GM12878 (cell line): ENCODE data around the gene RPRD2. TPM values are rescaled to one million over a fixed set of nuclear protein-coding genes. Genes with fewer than 3 reads are reported as not detected.
A peak's percentile ranks its signal among the peaks of the same experiment; 100 is the strongest.

ENCODE experiments used
- ATAC-seq: fragments of 200-7000 bp; cut with Tn5 transposase; 3 replicates; pipeline ENCODE4 v1.9.1; 2020; ENCODE audit warnings: mild to moderate bottlenecking, moderate library complexity
- BruUV-seq: library from RNA; stranded (reverse); fragments of 400-500 nt; replicated peaks from 2 replicates; lab custom pipeline; 2021; lab: Mats Ljungman, UMichigan
- CTCF ChIA-PET: fragments of 300-600 bp; sonication (Branson Sonifier 250); formaldehyde crosslinking; extraction: SDS; loops from one replicate; lab custom pipeline; 2021; ENCODE audit warnings: inconsistent platforms; lab: Yijun Ruan, JAX
- POLR2A ChIA-PET: fragments of 350-600 bp; formaldehyde crosslinking; extraction: SDS; loops from one replicate; lab custom pipeline; 2021; ENCODE audit warnings: inconsistent platforms; lab: Charles Lee
- RAD21 ChIA-PET: fragments of 300-600 bp; sonication (Branson Sonifier 250); formaldehyde crosslinking; loops from one replicate; lab custom pipeline; 2023; ENCODE audit warnings: antibody characterized with exemption; ENCODE audit not compliant: unreplicated experiment; lab: Charles Lee
- SMC1A ChIA-PET: fragments of 300-600 bp; sonication (Branson Sonifier 250); formaldehyde crosslinking; loops from one replicate; lab custom pipeline; 2023; ENCODE audit not compliant: unreplicated experiment, uncharacterized antibody; lab: Charles Lee
- DNase-seq: peaks from one replicate; pipeline ENCODE4 v3.0.0-alpha.2; 2011; ENCODE audit warnings: low read depth, low spot score
- FAIRE-seq: peaks from 3 replicates; lab custom pipeline; 2011; peaks lifted over from hg19 to GRCh38; lab: Jason Lieb, UNC
- H2AFZ ChIP-seq: 2 replicates; pipeline ENCODE4 v1.6.0; 2011; ENCODE audit warnings: low read depth, low read length, control low read depth; ENCODE audit not compliant: control insufficient read depth
- H3K27ac ChIP-seq: 2 replicates; pipeline ENCODE4 v1.5.1; 2011; ENCODE audit warnings: control low read depth; ENCODE audit not compliant: control insufficient read depth, insufficient read depth
- H3K27me3 ChIP-seq, 2 experiments: replicated peaks in 1 of 2; 2 replicates each; pipeline versions ENCODE4 v1.6.0 to v1.6.1; 2011; ENCODE audit warnings: low read length in 1 of 2; ENCODE audit not compliant: control insufficient read depth in 2 of 2, insufficient read depth in 2 of 2
- H3K36me3 ChIP-seq, 2 experiments: 2 replicates each; pipeline ENCODE4 v1.5.1; 2011; ENCODE audit warnings: low read length in 1 of 2; ENCODE audit not compliant: control insufficient read depth in 2 of 2, insufficient read depth in 2 of 2
- H3K4me1 ChIP-seq: 2 replicates; pipeline ENCODE4 v1.6.1; 2011; ENCODE audit warnings: mild to moderate bottlenecking, low read length, moderate library complexity, mixed read lengths; ENCODE audit not compliant: control insufficient read depth, insufficient read depth
- H3K4me2 ChIP-seq: 2 replicates; pipeline ENCODE4 v1.6.0; 2011; ENCODE audit warnings: control low read depth; ENCODE audit not compliant: control insufficient read depth, insufficient read depth
- H3K4me3 ChIP-seq: fragments of 200-600 bp; sonication (generic); 2 replicates; pipeline ENCODE4 v1.5.1; 2016
- H3K79me2 ChIP-seq: 2 replicates; pipeline ENCODE4 v1.6.0; 2011; ENCODE audit warnings: low read length; ENCODE audit not compliant: control insufficient read depth, insufficient read depth
- H3K9ac ChIP-seq: 2 replicates; pipeline ENCODE4 v1.8.0; 2011; ENCODE audit warnings: low read length, control low read depth, mixed read lengths; ENCODE audit not compliant: control insufficient read depth, insufficient read depth
- H3K9me3 ChIP-seq: replicated peaks from 3 replicates; pipeline ENCODE4 v1.5.1; 2011; ENCODE audit warnings: mild to moderate bottlenecking, low read length; ENCODE audit not compliant: control insufficient read depth, insufficient read depth
- H4K20me1 ChIP-seq: 2 replicates; pipeline ENCODE4 v1.6.0; 2011; ENCODE audit not compliant: control insufficient read depth, insufficient read depth
- BCL11A ChIP-seq: IDR thresholded peaks from 2 replicates; pipeline ENCODE4 v1.6.1; 2011; ENCODE audit warnings: low read depth, low read length
- CREM ChIP-seq: IDR thresholded peaks from 2 replicates; pipeline ENCODE4 v1.6.1; 2014; ENCODE audit warnings: antibody characterized with exemption, low read depth
- EED ChIP-seq: sonication (generic); IDR thresholded peaks from 2 replicates; pipeline ENCODE4 v1.6.1; 2016; ENCODE audit warnings: antibody characterized with exemption, low read depth
- MAX ChIP-seq: IDR thresholded peaks from 2 replicates; pipeline ENCODE4 v1.6.1; 2012; ENCODE audit warnings: low read depth, low read length, improper control_type of control experiment
- MTA3 ChIP-seq: IDR thresholded peaks from 2 replicates; pipeline ENCODE4 v1.6.1; 2012; ENCODE audit warnings: low read length, inconsistent platforms, borderline replicate concordance
- MYB ChIP-seq: fragments of 150-350 bp; IDR thresholded peaks from 2 replicates; pipeline ENCODE4 v1.6.1; 2014; ENCODE audit warnings: mild to moderate bottlenecking, low read depth, low read length, borderline replicate concordance
- NFIC ChIP-seq: IDR thresholded peaks from 2 replicates; pipeline ENCODE4 v1.6.1; 2012; ENCODE audit warnings: low read depth, mild to moderate bottlenecking, inconsistent platforms, low read length, moderate library complexity
- SPI1 ChIP-seq: IDR thresholded peaks from 2 replicates; pipeline ENCODE4 v1.6.1; 2011; ENCODE audit warnings: low read depth, mild to moderate bottlenecking, low read length, moderate library complexity, borderline replicate concordance; ENCODE audit not compliant: insufficient read depth
- SREBF1 ChIP-seq: IDR thresholded peaks from 2 replicates; pipeline ENCODE4 v1.6.1; 2012; ENCODE audit warnings: mild to moderate bottlenecking, low read length
- SRF ChIP-seq, 2 experiments: IDR thresholded peaks; 2 replicates each; pipeline ENCODE4 v1.6.1; 2011; ENCODE audit warnings: low read depth in 2 of 2, low read length in 2 of 2, mild to moderate bottlenecking in 1 of 2, moderate library complexity in 1 of 2
- TAF1 ChIP-seq: IDR thresholded peaks from 2 replicates; pipeline ENCODE4 v1.6.1; 2011; ENCODE audit warnings: mild to moderate bottlenecking, low read depth, low read length, borderline replicate concordance
- TARDBP ChIP-seq: IDR thresholded peaks from 2 replicates; pipeline ENCODE4 v1.6.1; 2016; ENCODE audit warnings: borderline replicate concordance
- ZBTB33 ChIP-seq: fragments of 450-650 bp; IDR thresholded peaks from 2 replicates; pipeline ENCODE4 v1.6.1; 2017; ENCODE audit warnings: mild to moderate bottlenecking
- WGBS: methylation state at CpG from one replicate; pipeline ENCODE4 v1.1.6; 2016; ENCODE audit warnings: low lambda C conversion rate; ENCODE audit not compliant: insufficient replicate concordance, insufficient coverage; ENCODE audit errors: missing lambda C conversion rate; 5-methylcytosine and 5-hydroxymethylcytosine counted together
- in situ Hi-C: fragments of 300-500 bp; cut with MboI; formaldehyde crosslinking; loops from 9 replicates; pipeline ENCODE4 v1.14.3; 2018; ENCODE audit warnings: mixed read lengths
- intact Hi-C: fragments of 100-400 bp; cut with micrococcal nuclease; formaldehyde crosslinking; loops from one replicate; pipeline ENCODE4 v1.14.2; 2022; ENCODE audit not compliant: unreplicated experiment
- polyA plus RNA-seq, 11 experiments: library from polyadenylated mRNA; depleted of rRNA in 4 of 11; unstranded in 6 of 11; stranded (reverse) in 5 of 11; fragments of >200 nt; fragmentation: Nextera tagmentation in 4 of 11; fragmentation: Illumina TruSeq in 1 of 11; extraction: Ambion mirVana in 4 of 11; extraction: Trizol in 1 of 11; gene quantifications; 1 replicate in 1 of 11; 2 replicates in 10 of 11; pipeline versions ENCODE4 v1.2.1 to v1.2.3, GENCODE V29; 2011 to 2016; ENCODE audit warnings: inconsistent platforms in 2 of 11, missing spikeins in 2 of 11, low read depth in 1 of 11
- total RNA-seq, 4 experiments: library from RNA; depleted of rRNA in 3 of 4; stranded (reverse); fragments of >200 nt in 3 of 4; fragmentation: Illumina TruSeq in 1 of 4; extraction: Trizol in 1 of 4; gene quantifications; 2 replicates each; pipeline versions ENCODE4 v1.2.1 to v1.2.3, GENCODE V29; 2013 to 2021
- TF ChIP-seq, protein P1 (sequence below): IDR thresholded peaks from 2 replicates; pipeline ENCODE4 v1.6.1; 2011; ENCODE audit warnings: mild to moderate bottlenecking, low read depth, low read length, moderate library complexity; ENCODE audit not compliant: insufficient replicate concordance
- TF ChIP-seq, protein P2 (sequence below): fragments of 450-650 bp; IDR thresholded peaks from 2 replicates; pipeline ENCODE4 v1.6.1; 2016; ENCODE audit warnings: mild to moderate bottlenecking, moderate library complexity, borderline replicate concordance

RPRD2 gene
- total and polyA plus RNA-seq, 10 of the 15 experiments (the other 5 are each of a cell fraction or from before 2014, with no cell fraction given) = 1.9 to 24.8 (median 13.3) TPM

DNA sequence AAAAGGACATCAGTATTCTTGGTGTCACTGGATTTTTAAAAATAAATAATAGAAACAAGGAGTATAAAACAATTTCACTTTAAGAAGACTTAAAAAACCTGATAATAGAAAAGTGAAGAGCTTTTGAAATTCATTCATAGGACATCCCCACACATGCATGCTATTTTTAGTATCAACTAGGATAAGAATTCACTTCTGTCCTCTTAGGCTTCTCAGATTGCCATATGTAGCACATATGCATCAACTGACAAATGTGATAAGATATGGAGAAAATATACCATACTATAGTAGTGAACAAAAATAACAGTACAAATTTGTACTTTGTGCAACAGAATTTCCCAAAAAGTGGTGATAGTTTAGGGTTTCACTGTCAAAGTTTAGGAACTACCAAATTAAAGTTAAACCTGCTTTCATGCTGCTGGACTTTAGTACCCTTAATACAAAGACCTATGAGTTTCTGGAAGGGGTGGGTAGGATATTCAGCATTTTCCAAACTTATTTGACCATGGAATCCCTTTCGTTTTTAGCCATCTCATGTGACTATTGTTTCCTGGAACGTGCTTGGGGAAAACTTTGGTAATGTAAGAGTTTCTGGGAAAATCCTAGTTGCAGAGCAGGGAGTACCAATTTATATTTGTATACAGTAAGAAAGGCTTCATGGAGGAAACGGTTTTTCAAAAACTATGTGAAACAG, 19.8 kb downstream of the RPRD2 start:
- Histone ChIP-seq H3K27me3 (no peaks in the 10 kb centered on the region), H3K4me1 (peaks cover 10% of the 10 kb centered on the region), H3K9me3 (no peaks in the 10 kb centered on the region), H3K9ac (no peak overlapping the region), H3K36me3 (no peaks in the 10 kb centered on the region), H3K79me2 (peaks cover 64% of the 10 kb centered on the region), H4K20me1 (no peaks in the 10 kb centered on the region), H3K27ac (no peak overlapping the region), H3K4me3 (no peak overlapping the region), H2AFZ (no peak overlapping the region), H3K4me2 (no peak overlapping the region)
- RAD21 ChIA-PET = no interaction called here
- intact Hi-C loops = no loop called here
- ATAC-seq = no peak
- CTCF ChIA-PET = interaction anchor here (1.4 kb wide), 1 partner anchor 14 kb away, joined by 4 read pairs; no protein-coding TSS in a partner anchor
- WGBS = 48% methylated on average over 3 of the region's 3 CpGs
- in situ Hi-C loops = no loop called here
- POLR2A ChIA-PET = interaction anchor here (0.7 to 2.2 kb wide), 2 partner anchors 14 to 23 kb away, joined by 3 to 5 read pairs; no protein-coding TSS in a partner anchor
- SMC1A ChIA-PET = interaction anchor here (1.2 kb wide), 1 partner anchor 8 kb away, joined by 3 read pairs; no protein-coding TSS in a partner anchor
- no peak for FAIRE-seq
- no peak for DNase-seq
- BruUV-seq = TSS peak; percentile 40
- TF ChIP-seq MAX = no peak
- no peak for TF ChIP-seq MTA3
- TF ChIP-seq TAF1 = no peak
- TF ChIP-seq SRF (IDR thresholded peaks at IDR 0.05; ENCODE audit: low read depth in 2 of 2, low read length in 2 of 2) = no peak
- TF ChIP-seq NFIC = no peak
- TF ChIP-seq, protein P1, sequence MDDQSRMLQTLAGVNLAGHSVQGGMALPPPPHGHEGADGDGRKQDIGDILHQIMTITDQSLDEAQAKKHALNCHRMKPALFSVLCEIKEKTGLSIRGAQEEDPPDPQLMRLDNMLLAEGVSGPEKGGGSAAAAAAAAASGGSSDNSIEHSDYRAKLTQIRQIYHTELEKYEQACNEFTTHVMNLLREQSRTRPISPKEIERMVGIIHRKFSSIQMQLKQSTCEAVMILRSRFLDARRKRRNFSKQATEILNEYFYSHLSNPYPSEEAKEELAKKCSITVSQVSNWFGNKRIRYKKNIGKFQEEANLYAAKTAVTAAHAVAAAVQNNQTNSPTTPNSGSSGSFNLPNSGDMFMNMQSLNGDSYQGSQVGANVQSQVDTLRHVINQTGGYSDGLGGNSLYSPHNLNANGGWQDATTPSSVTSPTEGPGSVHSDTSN = no peak
- no peak for TF ChIP-seq MYB
- TF ChIP-seq EED = no peak
- no peak for TF ChIP-seq SPI1
- TF ChIP-seq, protein P2, sequence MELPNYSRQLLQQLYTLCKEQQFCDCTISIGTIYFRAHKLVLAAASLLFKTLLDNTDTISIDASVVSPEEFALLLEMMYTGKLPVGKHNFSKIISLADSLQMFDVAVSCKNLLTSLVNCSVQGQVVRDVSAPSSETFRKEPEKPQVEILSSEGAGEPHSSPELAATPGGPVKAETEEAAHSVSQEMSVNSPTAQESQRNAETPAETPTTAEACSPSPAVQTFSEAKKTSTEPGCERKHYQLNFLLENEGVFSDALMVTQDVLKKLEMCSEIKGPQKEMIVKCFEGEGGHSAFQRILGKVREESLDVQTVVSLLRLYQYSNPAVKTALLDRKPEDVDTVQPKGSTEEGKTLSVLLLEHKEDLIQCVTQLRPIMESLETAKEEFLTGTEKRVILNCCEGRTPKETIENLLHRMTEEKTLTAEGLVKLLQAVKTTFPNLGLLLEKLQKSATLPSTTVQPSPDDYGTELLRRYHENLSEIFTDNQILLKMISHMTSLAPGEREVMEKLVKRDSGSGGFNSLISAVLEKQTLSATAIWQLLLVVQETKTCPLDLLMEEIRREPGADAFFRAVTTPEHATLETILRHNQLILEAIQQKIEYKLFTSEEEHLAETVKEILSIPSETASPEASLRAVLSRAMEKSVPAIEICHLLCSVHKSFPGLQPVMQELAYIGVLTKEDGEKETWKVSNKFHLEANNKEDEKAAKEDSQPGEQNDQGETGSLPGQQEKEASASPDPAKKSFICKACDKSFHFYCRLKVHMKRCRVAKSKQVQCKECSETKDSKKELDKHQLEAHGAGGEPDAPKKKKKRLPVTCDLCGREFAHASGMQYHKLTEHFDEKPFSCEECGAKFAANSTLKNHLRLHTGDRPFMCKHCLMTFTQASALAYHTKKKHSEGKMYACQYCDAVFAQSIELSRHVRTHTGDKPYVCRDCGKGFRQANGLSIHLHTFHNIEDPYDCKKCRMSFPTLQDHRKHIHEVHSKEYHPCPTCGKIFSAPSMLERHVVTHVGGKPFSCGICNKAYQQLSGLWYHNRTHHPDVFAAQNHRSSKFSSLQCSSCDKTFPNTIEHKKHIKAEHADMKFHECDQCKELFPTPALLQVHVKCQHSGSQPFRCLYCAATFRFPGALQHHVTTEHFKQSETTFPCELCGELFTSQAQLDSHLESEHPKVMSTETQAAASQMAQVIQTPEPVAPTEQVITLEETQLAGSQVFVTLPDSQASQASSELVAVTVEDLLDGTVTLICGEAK = no peak
- TF ChIP-seq ZBTB33 = no peak
- TF ChIP-seq TARDBP = no peak
- no peak for TF ChIP-seq CREM
- TF ChIP-seq SREBF1 = no peak
- TF ChIP-seq BCL11A = no peak
